Activated CD8-positive, alpha-beta T cell treated with anti-CD3 and anti-CD28 coated beads, Interleukin-2, amount 10 ng/mL, durations not matched to agents 7 days and 5 days (primary cell): Measurements from ENCODE around the gene ATP5PF. TPM values are rescaled to one million over a fixed set of nuclear protein-coding genes. Genes with fewer than 3 reads are reported as not detected.

ENCODE experiments used
- ATAC-seq: fragments of 150-1000 bp; cut with Tn5 transposase; one replicate; pipeline ENCODE4 v1.10.0; 2021; ENCODE audit warnings: moderate library complexity
- CTCF ChIA-PET: fragments of 350-600 bp; sonication (Branson Sonifier 250); formaldehyde crosslinking; loops from one replicate; lab custom pipeline; 2021; ENCODE audit warnings: antibody characterized with exemption; lab: Charles Lee
- POLR2A ChIA-PET: fragments of 350-600 bp; sonication (Branson Sonifier 250); formaldehyde crosslinking; loops from one replicate; lab custom pipeline; 2021; ENCODE audit warnings: antibody characterized with exemption; lab: Charles Lee
- DNase-seq: peaks from one replicate; pipeline ENCODE4 v3.0.0-alpha.2; 2020
- H3K27ac Mint-ChIP-seq: one replicate; pipeline ENCODE4 v1.8.0; 2021; ENCODE audit warnings: mild to moderate bottlenecking, mixed read lengths
- H3K27me3 Mint-ChIP-seq: one replicate; pipeline ENCODE4 v1.8.0; 2021; ENCODE audit warnings: low read depth, mixed read lengths
- H3K36me3 Mint-ChIP-seq: one replicate; pipeline ENCODE4 v1.8.0; 2021; ENCODE audit warnings: low read depth, mixed read lengths
- H3K4me1 Mint-ChIP-seq: one replicate; pipeline ENCODE4 v1.8.0; 2021; ENCODE audit warnings: low read depth, mixed read lengths
- H3K4me3 Mint-ChIP-seq: one replicate; pipeline ENCODE4 v1.8.0; 2021; ENCODE audit warnings: mild to moderate bottlenecking, mixed read lengths
- H3K9me3 Mint-ChIP-seq: one replicate; pipeline ENCODE4 v1.8.0; 2022; ENCODE audit warnings: mixed read lengths; ENCODE audit not compliant: insufficient read depth
- total RNA-seq, 2 experiments: library from RNA; stranded (reverse); gene quantifications; one replicate each; pipeline ENCODE4 v1.2.3, GENCODE V29; 2021

Gene ATP5PF
- total RNA-seq, 2 experiments from 2014 or later: 148 to 150 TPM

DNA sequence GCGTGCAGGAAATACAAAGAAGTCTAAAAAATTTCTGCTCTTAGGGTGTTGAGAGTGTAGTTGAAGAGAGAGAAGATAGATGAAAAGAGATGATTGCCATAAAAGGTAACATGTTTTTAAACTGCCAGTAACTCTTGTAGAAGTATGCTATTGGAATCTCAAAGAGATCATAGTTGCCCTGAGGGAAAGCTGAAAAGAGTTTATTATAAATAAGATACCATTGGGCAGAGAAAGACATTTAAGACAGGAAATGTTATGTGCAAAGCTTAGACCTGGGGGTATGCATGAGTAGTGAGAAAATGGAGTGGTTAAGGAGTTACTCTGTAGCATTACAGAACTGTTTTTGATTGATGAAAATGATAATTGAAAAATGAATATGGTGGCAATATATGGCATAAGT, 17.7 kb upstream of the ATP5PF start:
- H3K4me1 Mint-ChIP-seq: peaks cover 25% of the 10 kb centered on the region
- H3K36me3 Mint-ChIP-seq: peaks cover 46% of the 10 kb centered on the region
- CTCF ChIA-PET: no interaction called here
- no peaks in the 10 kb centered on the region for H3K9me3 Mint-ChIP-seq
- DNase-seq (no peak), ATAC-seq (no peak)
- H3K27ac Mint-ChIP-seq: no peak overlapping the region
- no peak overlapping the region for H3K4me3 Mint-ChIP-seq
- POLR2A ChIA-PET: no interaction called here
- H3K27me3 Mint-ChIP-seq: no peaks in the 10 kb centered on the region

DNA sequence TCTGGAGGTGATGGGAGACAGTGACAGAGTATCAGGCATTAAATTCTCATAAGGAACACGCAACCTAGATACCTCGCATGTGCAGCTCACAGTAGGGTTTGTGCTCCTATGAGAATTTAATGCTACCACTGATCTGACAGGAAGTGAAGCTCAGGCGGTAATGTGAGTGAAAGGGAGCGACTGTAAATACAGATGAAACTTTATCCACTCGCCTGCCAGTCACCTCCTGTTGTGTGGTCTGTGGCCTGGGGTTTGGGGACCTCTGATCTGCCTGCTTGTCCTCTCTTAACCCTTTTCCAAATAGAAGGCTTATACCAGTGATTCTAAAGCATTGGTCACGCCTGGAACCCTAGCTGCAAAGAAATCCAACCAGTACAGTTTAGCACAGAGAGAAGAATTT, 15.4 kb upstream of the ATP5PF start:
- POLR2A ChIA-PET: interaction anchor here (0.6 to 1.1 kb wide), 2 partner anchors 13 to 16 kb away, joined by 3 to 6 read pairs; partner anchors contain the start of genes ATP5PF and GABPA
- Mint-ChIP-seq H3K4me3 (no peak overlapping the region), H3K9me3 (no peaks in the 10 kb centered on the region), H3K4me1 (peaks cover 13% of the 10 kb centered on the region), H3K36me3 (peaks cover 40% of the 10 kb centered on the region), H3K27me3 (no peaks in the 10 kb centered on the region), H3K27ac (peak overlapping the region; percentile 83)
- ATAC-seq (peak; percentile 81), DNase-seq (peak; percentile 66)
- CTCF ChIA-PET: interaction anchor here (0.9 to 2.0 kb wide), 5 partner anchors 10 to 141 kb away, joined by 3 to 7 read pairs (median 5); partner anchors contain the start of genes ATP5PF and GABPA

DNA sequence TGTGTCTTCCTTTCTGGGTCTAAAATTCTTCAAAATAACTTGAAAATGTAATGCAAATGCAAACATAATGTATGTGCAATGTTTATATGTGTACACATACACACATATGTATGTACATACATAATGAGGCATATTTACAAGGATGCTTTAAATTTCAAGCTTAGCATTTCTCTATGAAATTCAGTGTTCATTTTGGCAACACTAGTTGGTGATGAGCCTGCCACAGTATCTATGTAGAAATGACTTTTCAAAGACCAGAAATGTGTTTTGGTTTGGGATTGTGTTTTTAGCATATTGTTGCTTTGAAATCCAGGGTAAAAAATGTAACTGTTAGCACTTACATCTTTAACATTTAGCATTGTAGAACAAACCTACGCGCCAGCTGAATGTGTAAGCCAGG, 10.2 kb upstream of the ATP5PF start:
- ATAC-seq: no peak

DNA sequence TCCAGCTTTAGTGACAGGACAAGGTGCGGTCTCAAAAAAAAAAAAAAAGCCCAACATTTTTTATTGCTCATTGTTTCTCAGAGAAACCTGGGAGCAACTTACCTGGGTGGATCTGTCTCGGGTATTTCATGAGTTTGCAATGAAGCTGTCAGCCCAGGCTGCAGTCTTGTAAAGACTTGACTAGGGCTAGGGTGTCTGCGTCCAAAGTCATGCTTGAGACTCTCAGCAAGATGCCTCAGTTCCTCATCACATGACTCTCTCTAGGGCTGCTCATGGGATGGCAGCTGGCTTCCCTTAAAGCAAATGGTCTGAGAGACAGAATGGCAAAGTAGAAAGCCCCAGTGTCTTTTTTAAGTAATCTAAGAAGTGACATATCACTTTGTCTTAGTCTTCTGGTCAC, 8.2 kb upstream of the ATP5PF start:
- ChIA-PET POLR2A (interaction anchor here (0.6 kb wide), 1 partner anchor 56 kb away, joined by 4 read pairs; no protein-coding TSS in a partner anchor), CTCF (interaction anchor here (1.2 to 2.6 kb wide), 2 partner anchors 8 to 13 kb away, joined by 3 to 5 read pairs; partner anchors contain the start of genes ATP5PF and GABPA)
- no peak overlapping the region for H3K27ac Mint-ChIP-seq
- H3K36me3 Mint-ChIP-seq: peaks cover 22% of the 10 kb centered on the region
- no peaks in the 10 kb centered on the region for H3K27me3 Mint-ChIP-seq
- no peak for DNase-seq
- no peak overlapping the region for H3K4me3 Mint-ChIP-seq
- H3K4me1 Mint-ChIP-seq: peaks cover 2% of the 10 kb centered on the region
- no peak for ATAC-seq
- H3K9me3 Mint-ChIP-seq: no peaks in the 10 kb centered on the region

More for the DNA sequence above, 10.2 kb upstream of the ATP5PF start:
- H3K4me3 Mint-ChIP-seq: no peak overlapping the region
- no peaks in the 10 kb centered on the region for H3K27me3 Mint-ChIP-seq
- peaks cover 10% of the 10 kb centered on the region for H3K4me1 Mint-ChIP-seq
- no peaks in the 10 kb centered on the region for H3K9me3 Mint-ChIP-seq
- H3K36me3 Mint-ChIP-seq: peaks cover 31% of the 10 kb centered on the region
- ChIA-PET CTCF (interaction anchor here (0.9 to 2.6 kb wide), 2 partner anchors 10 to 137 kb away, joined by 3 to 5 read pairs; partner anchors contain the start of genes ATP5PF and GABPA), POLR2A (no interaction called here)
- no peak for DNase-seq
- no peak overlapping the region for H3K27ac Mint-ChIP-seq

DNA sequence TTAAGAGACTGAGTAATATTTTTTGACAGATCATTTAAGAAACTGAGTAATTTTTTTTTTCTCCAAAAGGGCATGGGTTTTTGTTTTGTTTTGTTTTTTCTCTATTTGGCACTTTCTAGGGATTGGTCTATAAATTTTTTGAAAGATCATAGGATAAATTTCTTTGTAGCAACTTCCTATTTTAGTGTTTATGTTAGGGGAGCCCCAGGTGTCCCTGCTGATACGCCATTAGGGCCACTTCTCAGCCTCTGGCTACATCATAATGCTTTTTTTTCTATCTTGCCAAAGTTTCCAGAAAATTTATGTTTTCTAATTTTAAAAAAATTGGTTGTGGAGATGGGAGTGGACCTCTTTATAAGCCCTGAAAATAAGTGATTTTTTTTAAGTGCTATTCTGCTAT, 2.7 kb upstream of the ATP5PF start:
- Mint-ChIP-seq H3K4me1 (peaks cover 24% of the 10 kb centered on the region), H3K4me3 (no peak overlapping the region)
- CTCF ChIA-PET: no interaction called here

GRCh38 chr21:25735646-25736597, 1.2 kb upstream of the ATP5PF start:
- Mint-ChIP-seq H3K27ac (peak overlapping the region; percentile 100), H3K9me3 (no peaks in the 10 kb centered on the region), H3K27me3 (no peaks in the 10 kb centered on the region), H3K4me3 (peak overlapping the region; percentile 99), H3K4me1 (peaks cover 27% of the 10 kb centered on the region), H3K36me3 (peaks cover 19% of the 10 kb centered on the region)
- CTCF ChIA-PET: interaction anchor here (0.9 to 2.0 kb wide), 6 partner anchors 8 to 128 kb away, joined by 4 to 7 read pairs (median 5); no protein-coding TSS in a partner anchor
- POLR2A ChIA-PET: interaction anchor here (0.6 to 2.0 kb wide), 7 partner anchors 13 to 246 kb away, joined by 3 to 14 read pairs (median 4); partner anchors contain the start of gene MRPL39
- ATAC-seq: peak; percentile 7
- peak; percentile 80 for DNase-seq

More for the DNA sequence above, 2.7 kb upstream of the ATP5PF start:
- no peak for ATAC-seq
- H3K27me3 Mint-ChIP-seq: no peaks in the 10 kb centered on the region
- peaks cover 24% of the 10 kb centered on the region for H3K36me3 Mint-ChIP-seq
- no peaks in the 10 kb centered on the region for H3K9me3 Mint-ChIP-seq
- no peak for DNase-seq
- H3K27ac Mint-ChIP-seq: no peak overlapping the region
- POLR2A ChIA-PET: no interaction called here

- no peak for DNase-seq
- Mint-ChIP-seq H3K36me3 (peaks cover 23% of the 10 kb centered on the region), H3K4me1 (peaks cover 30% of the 10 kb centered on the region), H3K27me3 (no peaks in the 10 kb centered on the region), H3K27ac (peak overlapping the region; percentile 100), H3K9me3 (no peaks in the 10 kb centered on the region), H3K4me3 (peak overlapping the region; percentile 99)
- no peak for ATAC-seq
- ChIA-PET CTCF (interaction anchor here (1.0 to 2.4 kb wide), 5 partner anchors 10 to 126 kb away, joined by 3 to 11 read pairs (median 5); no protein-coding TSS in a partner anchor), POLR2A (interaction anchor here (0.8 to 2.0 kb wide), 9 partner anchors 13 to 245 kb away, joined by 3 to 14 read pairs (median 5); partner anchors contain the start of gene MRPL39)
These were observed 125 bp downstream of the ATP5PF start for GRCh38 chr21:25734654-25734903.

- DNase-seq: peak; percentile 37
- no peaks in the 10 kb centered on the region for H3K27me3 Mint-ChIP-seq
- peaks cover 27% of the 10 kb centered on the region for H3K36me3 Mint-ChIP-seq
- ATAC-seq: peak; percentile 15
- H3K4me3 Mint-ChIP-seq: peak overlapping the region; percentile 99
- H3K27ac Mint-ChIP-seq: peak overlapping the region; percentile 100
- ChIA-PET CTCF (interaction anchor here (0.8 to 2.4 kb wide), 7 partner anchors 10 to 160 kb away, joined by 3 to 11 read pairs (median 4); no protein-coding TSS in a partner anchor), POLR2A (interaction anchor here (0.6 to 2.0 kb wide), 9 partner anchors 12 to 172 kb away, joined by 3 to 14 read pairs (median 5); partner anchors contain the start of gene MRPL39)
- peaks cover 30% of the 10 kb centered on the region for H3K4me1 Mint-ChIP-seq
- H3K9me3 Mint-ChIP-seq: no peaks in the 10 kb centered on the region
These were observed 648 bp downstream of the ATP5PF start for GRCh38 chr21:25733859-25734653.

- Mint-ChIP-seq H3K36me3 (peaks cover 42% of the 10 kb centered on the region), H3K4me1 (peaks cover 30% of the 10 kb centered on the region), H3K27me3 (no peaks in the 10 kb centered on the region), H3K27ac (no peak overlapping the region), H3K4me3 (no peak overlapping the region), H3K9me3 (no peaks in the 10 kb centered on the region)
- ChIA-PET CTCF (no interaction called here), POLR2A (no interaction called here)
- ATAC-seq: no peak
- DNase-seq: no peak
These were observed 2.5 kb downstream of the ATP5PF start for GRCh38 chr21:25732091-25732760.

DNA sequence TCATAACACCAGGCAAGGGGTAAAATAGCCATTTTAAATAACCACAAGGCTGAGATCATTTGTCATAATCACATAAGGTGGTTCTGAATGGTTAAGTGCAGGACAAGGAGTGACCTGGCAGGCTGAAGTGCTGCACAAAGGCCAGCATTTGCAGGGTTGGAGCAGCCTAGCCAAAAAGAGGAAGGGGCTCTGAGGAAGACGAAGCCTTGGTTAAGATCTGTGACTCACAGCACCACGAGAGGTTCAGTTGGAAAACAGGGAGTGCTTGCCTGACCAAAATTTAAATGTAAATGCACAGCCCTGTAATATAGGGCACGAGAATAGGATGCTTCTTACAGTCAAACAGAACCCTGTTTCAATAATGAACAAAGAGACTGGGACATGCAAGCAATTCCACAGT, 12.1 kb downstream of the ATP5PF start:
- ChIA-PET CTCF (no interaction called here), POLR2A (interaction anchor here (1.3 kb wide), 1 partner anchor 12 kb away, joined by 6 read pairs; the partner anchor contains the start of genes ATP5PF and GABPA)
- DNase-seq (no peak), ATAC-seq (no peak)
- no peaks in the 10 kb centered on the region for H3K9me3 Mint-ChIP-seq
- no peaks in the 10 kb centered on the region for H3K4me1 Mint-ChIP-seq
- no peaks in the 10 kb centered on the region for H3K27me3 Mint-ChIP-seq
- no peak overlapping the region for H3K27ac Mint-ChIP-seq
- H3K36me3 Mint-ChIP-seq: peaks cover 48% of the 10 kb centered on the region
- no peak overlapping the region for H3K4me3 Mint-ChIP-seq
